Transverse colon (tissue), 4 donors: ENCODE results near the gene PTDSS2.

Experiments
- CTCF ChIP-seq, 5 experiments: fragments of 200-600 bp in 3 of 5; fragments of 450-650 bp in 2 of 5; sonication (generic) in 3 of 5; IDR thresholded peaks; 1 replicate in 2 of 5; 2 replicates in 3 of 5; pipeline ENCODE4 v1.5.1; 2016 to 2017; ENCODE audit warnings: antibody characterized with exemption in 5 of 5, inconsistent platforms in 3 of 5, mild to moderate bottlenecking in 2 of 5, moderate library complexity in 1 of 5
- EP300 ChIP-seq: sonication (generic); formaldehyde crosslinking; IDR thresholded peaks from one replicate; pipeline ENCODE4 v1.6.1; 2017; ENCODE audit warnings: antibody characterized with exemption, low read depth
- POLR2A ChIP-seq: fragments of 450-650 bp; IDR thresholded peaks from one replicate; pipeline ENCODE4 v1.6.1; 2016; ENCODE audit warnings: antibody characterized with exemption, mild to moderate bottlenecking, moderate library complexity
- POLR2AphosphoS5 ChIP-seq, 3 donors: sonication (generic); formaldehyde crosslinking; IDR thresholded peaks; one replicate each; pipeline ENCODE4 v1.6.1; 2016; ENCODE audit warnings: antibody characterized with exemption in 3 of 3

GRCh38 chr11:439315-440064 lies 10.6 kb upstream of the PTDSS2 start:
- TF ChIP-seq CTCF (IDR thresholded peaks at IDR 0.05) (no peak), POLR2AphosphoS5 (IDR thresholded peaks at IDR 0.05) (no peak), POLR2A (no peak), EP300 (no peak)
